HG02885 (cell line): Measurements from ENCODE around the gene ADAMTS18.

Experiments
- ATAC-seq: cut with Tn5 transposase; IDR thresholded peaks from one replicate; pipeline ENCODE4 v1.9.1; 2021; ENCODE audit warnings: mild to moderate bottlenecking; ENCODE audit not compliant: unreplicated experiment, poor library complexity

ADAMTS18 gene

DNA sequence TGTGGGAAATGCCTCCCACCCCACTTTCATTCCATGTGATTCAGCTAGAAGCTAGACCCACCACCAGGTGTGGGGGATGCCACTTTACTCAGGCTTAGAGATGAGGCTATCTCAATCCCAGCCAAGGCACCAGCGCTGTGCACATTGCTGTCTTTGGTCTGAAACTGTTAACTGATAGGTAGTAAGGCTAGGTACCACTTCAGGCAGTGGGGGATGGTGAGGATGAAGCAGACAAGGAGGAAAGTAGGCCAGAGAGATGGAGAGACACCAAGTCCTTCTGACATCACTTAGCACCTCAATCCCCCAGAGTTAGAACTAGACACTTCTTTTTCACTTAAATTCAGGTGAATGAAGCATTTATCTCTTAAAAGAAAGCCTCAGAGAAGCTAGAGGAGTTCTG is 35.8 kb downstream of the ADAMTS18 start:
- ATAC-seq = no peak

DNA sequence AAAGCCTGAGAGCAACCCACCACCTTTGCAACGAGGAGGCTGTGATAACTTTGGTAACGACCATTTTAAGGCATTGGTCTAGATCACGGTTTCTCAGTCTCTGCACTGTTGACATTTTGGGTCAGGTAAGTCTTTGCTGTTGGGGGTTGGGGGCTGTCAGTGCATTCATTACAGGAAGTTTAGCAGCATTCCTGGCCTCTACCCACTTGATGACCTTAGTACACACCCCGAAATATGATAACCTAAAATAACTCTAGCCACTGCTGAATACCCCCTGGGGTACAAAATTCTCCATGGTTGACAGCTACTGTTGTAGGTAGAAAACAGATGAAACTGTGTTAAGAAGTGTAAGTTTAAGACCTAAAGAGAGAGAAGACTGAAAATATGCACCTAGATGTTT is 36.3 kb downstream of the ADAMTS18 start:
- no peak for ATAC-seq

DNA sequence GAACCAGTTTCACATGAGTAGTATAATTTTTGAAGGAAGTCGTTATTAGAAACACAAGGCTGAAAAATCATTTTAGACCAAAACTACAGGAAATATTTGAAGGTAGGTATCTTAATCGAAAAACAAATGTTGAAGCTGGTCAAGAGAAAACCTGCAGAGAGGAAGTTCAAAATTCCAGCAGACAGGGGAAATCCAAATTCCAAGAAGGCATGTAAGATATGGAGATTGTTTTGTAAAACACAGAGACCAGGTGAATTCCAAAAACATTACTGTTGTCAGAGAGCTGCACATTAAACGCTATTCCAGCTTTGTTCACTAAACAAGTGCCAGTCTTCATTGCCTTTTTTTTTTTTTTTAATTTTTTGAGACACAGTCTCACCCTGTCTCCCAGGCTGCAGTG is 38.4 kb downstream of the ADAMTS18 start:
- no peak for ATAC-seq

DNA sequence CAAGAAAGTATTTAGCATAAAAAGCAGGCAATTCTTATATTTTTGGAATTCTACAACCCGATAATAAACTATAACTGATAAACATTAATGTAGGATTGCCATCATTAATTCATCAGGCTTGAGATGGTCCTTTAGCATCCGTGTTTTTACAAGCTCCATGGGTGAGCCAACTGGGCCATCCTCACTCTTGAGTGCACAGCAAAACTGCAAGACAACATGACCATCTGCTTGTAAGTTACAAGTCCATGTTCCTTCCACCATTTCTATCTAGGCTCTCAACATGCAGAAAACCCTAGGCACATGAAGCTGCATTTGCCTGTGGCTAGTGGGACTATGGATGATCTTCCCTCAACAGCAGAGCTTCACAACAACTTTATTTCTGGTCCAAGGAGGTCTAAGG is 40.1 kb downstream of the ADAMTS18 start:
- ATAC-seq = no peak

DNA sequence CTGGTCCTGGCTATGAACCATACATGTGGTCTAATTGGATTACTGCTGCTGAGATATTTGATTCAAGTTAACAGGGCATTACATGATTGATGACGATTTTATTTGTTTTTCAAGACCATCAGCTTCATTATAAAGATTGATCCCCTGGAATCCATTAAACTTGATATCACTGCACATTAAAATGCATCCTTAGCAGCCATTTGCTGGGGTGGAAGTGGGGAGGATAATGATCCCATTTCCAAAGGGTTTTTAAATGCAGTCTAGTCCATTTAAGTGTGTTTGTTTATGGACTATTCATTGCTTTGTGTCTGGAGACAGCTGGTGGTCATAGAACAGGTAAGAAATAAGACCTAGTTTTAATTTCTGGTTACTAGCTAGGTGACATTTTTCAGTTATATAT is 40.9 kb downstream of the ADAMTS18 start:
- ATAC-seq = no peak

DNA sequence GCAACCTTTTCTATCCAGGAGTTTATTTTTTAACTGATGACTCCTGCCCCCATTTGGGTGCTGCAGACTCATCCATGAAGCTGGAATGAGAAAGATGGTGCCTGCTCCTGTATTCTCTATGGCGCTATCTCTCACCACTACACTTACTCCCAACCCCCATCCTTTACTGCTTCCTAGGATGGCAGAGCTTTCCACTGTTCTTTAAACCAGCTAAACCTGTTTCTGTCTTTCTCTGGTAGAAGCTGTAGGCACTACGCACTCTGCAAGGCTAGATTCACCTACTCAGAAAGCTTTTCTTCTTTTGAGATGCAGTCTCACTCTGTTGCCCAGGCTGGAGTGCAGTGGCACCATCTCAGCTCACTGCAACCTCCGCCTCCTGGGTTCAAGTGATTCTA is 47.0 kb downstream of the ADAMTS18 start:
- no peak for ATAC-seq

DNA sequence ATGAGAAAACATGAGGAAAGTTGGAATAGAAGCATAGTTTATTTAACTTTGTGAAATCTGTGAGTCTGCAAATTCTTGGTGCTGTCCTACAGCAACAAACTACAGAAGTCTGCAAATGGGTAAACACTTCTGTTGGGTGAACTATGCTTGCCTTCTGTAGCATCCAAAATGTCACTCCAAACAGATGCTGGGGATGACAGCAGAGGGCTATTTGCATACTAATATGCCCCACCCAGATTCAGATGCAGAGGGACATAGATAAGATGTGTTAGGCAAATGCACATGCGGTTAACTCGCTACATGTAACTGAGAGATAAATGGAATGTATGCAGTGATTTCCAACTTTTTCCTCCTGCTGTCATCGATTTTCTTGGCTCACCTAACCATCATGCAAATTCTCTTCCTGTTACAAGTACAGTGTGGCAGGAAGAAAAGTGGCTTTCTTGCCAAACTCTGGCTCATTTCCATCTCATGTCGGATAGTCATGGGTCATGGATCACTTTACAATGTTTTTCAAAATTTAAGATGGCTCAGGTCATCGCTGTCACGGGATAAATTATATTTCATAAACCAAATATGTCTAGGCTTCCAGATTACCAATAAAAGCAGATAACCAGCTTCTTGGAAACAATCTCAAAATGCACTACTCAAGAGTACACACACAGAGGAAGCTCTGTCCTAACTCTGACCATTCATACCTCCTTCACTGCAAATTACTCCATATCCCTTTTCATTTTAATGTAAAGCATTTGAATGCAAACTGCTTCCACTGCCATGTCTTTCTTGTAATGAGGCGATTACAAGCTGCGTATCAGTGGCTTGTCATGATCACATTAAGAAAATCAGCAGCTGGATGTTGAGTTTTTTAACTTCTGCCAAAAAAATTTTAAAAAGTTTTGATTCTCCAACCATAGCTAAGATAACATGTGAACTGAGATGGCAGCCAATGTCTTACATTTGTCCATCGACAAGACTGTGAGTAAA is 47.7 kb downstream of the ADAMTS18 start:
- ATAC-seq = no peak

DNA sequence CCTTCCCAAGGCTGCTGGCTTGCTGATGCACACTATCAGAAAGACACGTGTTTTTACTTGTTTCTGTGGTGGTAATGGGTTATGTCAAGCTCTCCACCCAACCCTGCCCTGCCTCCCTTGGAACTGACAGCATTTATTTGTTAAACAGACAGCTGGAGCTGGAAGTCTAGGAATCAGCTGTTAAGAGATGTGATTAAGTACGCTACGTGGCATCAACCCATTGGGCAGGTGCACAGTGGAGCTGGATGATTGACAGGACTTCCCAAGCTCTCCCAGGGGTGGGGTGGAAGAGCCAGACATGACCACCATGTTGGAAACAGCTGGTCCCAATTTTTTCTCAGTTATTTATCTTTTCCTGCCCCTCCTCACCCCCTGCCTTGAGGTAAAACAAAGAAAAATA is 49.4 kb downstream of the ADAMTS18 start:
- no peak for ATAC-seq

DNA sequence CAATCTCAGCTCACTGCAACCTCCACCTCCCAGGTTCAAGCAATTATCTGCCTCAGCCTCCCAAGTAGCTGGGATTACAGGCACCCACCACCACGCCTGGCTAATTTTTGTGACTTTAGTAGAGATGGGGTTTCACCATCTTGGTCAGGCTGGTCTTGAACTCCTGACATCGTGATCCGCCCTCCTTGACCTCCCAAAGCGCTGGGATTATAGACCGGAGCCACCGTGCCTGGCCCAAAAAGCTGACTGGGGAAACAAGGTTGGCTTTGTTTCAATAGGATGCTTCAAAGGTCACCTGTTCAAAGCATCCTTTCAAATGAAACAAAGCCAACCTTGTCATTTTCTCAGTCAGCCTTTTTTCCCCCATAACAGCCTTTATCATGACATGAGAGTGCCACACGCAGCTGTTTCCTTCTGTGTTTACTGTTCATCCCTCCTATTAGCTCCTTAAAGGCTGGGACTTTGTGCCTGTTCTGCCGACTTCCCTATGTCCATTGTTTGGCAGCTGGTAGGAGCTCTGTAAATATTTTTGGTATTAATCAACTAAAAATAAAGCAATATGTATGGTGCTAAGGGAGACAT is 51.1 kb downstream of the ADAMTS18 start:
- no peak for ATAC-seq

DNA sequence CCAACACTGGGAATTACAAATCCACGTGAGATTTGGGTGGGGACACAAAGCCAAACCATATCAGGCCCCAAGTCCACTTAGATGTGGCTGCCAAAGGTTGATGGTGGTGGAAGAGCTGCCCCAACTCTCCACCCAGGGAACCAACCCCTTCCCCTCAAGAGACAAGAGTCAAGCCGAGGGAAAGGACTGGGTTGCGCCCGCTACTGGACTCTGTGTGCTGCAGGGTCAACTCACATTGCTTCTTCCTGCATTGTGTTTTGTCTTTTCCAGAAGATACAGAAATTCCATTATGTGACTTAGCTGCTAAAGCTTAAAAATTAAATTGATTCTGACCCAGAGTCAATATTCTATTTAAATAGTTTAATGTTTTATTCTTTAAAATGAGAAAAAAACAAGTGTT is 58.5 kb downstream of the ADAMTS18 start:
- no peak for ATAC-seq

DNA sequence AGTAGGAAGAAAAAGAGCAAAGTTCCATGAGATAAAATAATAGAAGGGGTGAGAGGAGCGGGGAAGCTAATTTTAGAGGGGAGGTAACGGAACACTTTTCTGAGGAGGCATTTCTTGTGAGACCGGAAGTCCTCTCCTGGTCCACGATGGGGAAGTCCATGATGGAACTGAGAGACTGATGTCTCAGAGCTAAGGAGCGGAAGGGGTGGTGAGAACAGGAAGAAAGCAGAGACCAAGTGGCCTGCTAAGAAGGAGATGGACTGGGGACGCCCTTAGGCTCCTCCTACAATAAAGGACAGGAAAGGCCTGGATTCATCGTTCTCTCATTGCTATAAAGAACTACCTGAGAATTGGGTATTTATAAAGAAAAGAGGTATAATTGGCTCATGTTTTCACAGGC is 59.4 kb downstream of the ADAMTS18 start:
- ATAC-seq = no peak

DNA sequence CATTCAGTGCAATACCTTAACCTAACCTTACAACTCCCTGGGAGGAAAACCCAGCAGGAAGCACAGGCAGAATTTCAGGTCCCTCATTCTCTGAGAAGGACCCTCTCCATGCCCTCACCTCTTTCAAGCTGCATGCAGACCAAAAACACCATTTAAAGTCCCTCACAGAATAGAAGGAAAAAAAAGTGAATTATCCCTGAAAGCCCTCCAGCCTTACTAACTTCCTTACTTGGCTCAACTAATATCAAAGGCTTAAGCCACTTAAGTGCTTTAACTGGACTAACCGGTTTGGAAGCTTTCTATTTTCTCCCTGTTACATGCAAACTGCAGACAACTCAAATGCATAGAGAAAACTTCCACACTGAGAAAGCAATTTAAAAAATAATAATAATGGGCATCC is 60.5 kb downstream of the ADAMTS18 start:
- ATAC-seq = no peak

DNA sequence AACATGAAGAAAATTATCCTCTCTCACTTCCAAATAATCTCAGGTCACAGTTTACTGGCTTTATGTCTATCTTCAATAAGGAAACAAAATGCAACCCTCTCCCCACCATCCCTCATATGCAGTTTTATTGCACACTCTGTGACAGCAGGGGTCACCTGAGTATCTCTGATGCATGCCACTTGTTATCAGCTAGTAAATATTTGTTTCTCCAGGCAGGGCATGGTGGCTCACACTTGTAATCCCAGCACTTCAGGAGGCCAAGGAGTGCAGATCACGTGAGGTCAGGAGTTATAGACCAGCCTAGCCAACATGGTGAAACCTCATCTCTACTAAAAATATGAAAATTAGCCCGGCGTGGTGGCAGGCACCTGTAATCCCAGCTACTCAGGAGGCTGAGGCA is 61.1 kb downstream of the ADAMTS18 start:
- ATAC-seq = no peak

DNA sequence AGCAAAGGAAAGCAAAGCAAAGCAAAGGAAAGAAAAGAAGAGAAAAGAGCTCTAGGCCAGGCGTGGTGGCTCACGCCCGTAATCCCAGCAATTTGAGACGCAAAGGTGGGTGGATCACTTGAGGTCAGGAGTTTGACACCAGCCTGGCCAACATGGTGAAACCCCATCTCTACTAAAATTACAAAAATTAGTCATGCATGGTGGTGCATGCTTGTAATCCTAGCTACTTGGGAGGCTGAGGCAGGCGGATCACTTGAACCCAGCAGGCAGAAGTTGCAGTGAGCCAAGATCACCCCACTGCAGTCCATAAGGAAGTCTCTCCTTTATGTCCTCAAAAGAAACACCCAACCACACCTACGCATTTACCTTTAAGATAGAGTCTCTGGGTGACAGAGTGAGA is 70.1 kb downstream of the ADAMTS18 start:
- ATAC-seq = no peak

DNA sequence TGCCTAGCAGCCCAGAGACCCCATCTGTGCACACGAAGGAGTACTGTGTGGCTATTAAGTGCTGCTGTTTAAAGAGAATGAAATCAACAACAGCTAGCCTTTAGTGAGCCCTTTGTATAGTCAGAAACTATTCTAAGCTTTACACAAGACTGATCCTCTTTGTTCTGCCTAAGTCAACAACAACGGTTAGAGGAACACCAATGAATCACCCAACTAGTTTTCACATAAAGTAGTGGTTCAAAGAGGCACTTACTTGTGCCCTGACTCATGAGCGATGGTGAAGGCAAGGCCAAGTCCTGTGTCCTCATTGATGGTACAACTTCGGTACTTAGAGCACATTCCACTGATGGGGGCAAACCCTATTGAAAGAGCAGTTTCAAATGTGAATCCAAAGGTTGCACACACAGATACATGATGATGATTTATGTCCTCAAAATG is 75.8 kb downstream of the ADAMTS18 start:
- no peak for ATAC-seq

DNA sequence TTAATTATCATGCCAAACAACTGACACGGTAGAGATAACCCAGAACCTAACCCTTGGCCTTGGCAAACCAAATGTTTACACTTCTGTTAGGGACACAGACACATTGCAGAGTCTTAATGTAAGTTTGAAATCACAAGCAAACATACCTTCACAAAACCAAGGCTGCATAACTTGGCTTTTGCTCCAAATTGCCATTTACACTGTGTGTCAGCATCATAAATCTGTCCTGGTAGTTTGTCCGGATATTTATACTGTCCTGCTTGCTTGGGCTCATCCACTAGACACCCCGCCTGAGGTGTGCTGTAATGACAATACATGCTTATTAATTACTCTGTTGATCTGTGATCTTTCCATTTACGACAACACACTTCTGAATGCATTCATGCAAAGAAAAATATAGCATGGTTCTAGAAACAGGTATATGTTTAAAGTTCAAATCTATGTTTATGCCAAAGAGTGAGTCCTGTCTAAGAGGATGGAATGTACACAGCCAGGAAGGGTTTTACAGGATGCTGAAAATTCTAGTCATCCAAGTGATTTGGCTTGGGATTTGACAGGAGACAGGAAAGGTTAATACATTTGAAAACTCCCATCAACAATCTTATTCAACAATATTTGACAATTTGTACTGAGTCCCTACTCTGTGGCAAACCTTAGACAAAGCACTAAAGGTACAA is 81.1 kb downstream of the ADAMTS18 start:
- ATAC-seq = no peak

DNA sequence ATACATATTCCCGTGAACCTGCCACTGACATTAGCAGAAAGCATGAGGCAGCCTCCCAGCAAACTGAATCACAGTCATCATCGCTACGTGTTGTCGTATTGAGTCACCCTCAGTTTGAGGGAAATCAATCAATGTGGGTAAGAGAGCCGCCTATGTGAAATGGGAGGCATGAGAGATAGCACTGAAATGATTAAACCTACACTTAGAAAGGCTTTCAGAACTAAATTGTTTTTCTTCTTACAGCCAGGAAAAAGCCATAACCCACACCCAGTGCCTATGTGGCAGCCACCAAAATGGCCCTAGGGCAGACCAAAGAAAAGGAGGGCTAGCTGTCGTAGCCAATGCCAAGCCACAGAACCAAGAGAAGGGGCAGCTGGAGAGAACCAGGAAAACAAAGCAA is 90.5 kb downstream of the ADAMTS18 start:
- no peak for ATAC-seq

DNA sequence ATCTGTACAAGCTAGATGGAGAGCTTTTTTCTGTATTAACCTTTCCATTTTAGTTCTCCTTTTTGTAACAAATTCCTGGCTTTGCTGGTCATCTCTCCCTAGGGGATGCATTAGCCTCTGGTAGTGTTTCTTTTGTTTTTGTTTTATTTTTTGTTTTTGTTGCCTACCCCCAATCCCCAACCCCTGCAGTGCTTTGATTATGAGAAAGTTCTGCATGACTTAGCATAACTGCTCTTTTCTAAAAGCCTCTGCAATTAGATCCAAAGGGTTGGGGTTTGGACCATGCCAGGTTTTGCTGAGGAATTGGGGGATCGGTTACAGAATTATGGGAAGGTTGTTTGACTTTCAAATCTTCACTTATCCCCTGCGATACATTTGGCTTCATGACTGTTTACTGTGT is 98.2 kb downstream of the ADAMTS18 start:
- ATAC-seq = no peak

DNA sequence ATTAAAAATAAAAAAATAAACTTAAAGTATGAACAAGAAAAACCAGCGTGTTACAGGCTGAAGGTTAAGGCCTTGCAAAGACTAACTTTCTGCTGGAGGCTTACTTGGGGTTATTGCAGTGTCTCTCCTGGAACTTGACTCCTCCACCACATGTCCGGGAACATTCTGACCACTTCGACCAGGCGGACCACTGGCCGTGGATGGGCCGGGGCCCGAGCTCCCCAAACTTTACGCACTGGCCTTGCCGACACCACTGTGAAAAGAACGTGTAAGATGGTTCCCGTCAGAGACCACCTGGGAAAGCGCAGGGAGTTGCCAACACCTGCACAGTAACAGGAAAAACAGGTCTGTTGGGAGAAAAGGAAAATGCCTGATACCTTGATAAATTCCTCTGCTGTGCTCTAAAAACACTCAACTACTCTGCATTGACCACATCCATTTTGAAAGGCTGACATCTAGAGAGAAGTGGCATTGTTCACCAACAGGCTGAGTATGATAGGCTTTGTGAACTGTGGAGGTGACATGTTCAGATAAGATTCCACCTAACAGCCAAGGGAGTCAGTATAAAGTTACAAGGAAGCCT is 99.1 kb downstream of the ADAMTS18 start:
- ATAC-seq = no peak

DNA sequence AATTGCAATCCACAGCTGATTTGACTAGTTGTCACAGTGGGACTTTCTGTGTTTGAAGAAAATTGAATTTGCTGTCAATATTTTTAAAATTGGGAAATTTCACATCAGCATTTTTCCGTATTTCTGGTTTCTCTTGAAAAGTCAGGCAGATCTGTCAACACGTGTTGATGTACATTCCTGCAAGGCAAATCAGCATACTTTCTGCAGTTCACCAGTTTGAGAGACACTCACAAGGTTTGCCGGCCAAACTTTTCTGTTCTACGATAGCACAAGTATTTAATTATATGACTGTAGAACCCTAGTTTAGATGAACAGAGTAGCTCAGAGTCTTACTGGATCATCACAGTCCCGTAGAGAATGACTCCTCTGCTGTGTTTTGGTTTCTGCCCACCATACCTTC is 102.0 kb downstream of the ADAMTS18 start:
- ATAC-seq = no peak
